NCI-H2227 treated with DMSO at 0.1 percent for 48 hours (cell line): ENCODE measurements around the gene ASF1B.
A peak's percentile ranks its signal among the peaks of the same experiment; 100 is the strongest.

ENCODE experiments used
- DNase-seq: peaks from one replicate; lab custom pipeline; 2025; lab: John Stamatoyannopoulos, UW

The ASF1B gene

GRCh38 chr19:14085309-14085995 is 50.9 kb downstream of the ASF1B start, which contains the start of gene C19orf67:
TSS of gene C19orf67 (minus strand) at chr19:14085783. CDS start at chr19:14085627, 156 bp downstream.
- DNase-seq = no peak

GRCh38 chr19:14082675-14082960 is 53.8 kb downstream of the ASF1B start:
- no peak for DNase-seq

DNA sequence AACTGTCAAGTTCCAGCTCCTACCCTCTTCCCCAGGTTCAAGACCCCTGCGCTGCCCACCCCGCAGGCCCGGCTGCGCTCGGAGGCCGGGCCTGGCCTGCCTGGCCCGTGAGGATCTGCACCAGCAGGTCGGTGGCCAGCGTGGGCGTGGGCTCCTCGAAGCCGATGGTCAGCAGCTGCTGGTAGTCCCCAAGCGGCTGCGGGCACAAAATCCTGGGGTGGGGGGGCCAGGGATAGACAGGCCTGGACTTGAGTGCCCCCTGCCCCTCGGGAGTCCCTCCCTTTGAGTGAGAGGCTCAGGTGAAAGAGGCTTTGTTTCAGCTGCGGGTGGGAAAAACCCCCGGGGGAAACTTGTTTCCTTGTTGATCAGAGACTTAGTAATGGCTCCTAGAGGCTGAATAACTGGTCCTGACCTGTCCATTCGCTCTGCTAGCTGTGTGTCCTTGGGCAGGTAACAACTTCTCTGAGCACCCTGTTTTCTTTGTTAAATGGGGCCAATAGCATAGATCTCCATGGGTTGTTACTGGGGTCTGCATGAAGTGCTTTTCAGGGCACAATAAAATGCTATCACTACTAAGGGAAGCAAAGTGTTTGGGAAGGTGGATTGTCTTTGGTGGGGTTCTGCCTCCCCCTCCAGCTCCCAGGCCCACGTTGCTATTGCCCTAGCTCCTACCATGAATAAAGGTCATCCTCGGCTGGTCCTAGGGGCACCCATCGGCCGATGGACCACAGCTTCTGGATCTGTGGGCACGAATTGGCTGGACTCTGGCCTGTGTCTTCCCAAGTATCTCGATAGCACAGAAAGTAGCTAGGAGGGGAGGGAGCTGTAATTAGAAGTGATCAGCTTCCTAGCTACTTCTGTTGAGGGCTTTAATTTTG is 54.4 kb downstream of the ASF1B start:
- no peak for DNase-seq

- DNase-seq = peak; percentile 95
These were observed 55.2 kb downstream of the ASF1B start for GRCh38 chr19:14080887-14081796.

DNA sequence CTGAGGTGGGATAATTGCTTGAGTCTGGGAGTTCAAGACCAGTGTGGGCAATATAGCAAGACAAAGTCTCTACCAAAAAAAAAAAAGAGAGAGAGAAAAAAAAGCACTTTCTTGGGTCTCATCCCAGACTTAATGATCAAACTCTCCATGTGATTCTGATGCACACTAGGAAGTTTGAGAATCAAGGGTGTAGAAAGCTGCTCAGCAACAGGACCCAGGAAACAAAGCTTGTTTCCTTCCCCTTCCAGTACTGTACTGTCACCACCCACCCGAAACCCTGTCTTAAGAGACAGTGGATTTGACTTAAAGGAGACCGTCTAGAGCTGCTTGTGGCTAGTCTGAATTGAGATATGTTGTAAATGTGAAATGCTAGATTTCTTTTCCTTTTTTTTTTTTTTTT is 58.0 kb downstream of the ASF1B start:
- no peak for DNase-seq

GRCh38 chr19:14073925-14074838 is 62.2 kb downstream of the ASF1B start:
- no peak for DNase-seq

GRCh38 chr19:14073261-14073924 is 63.0 kb downstream of the ASF1B start:
- peak; percentile 20 for DNase-seq

DNA sequence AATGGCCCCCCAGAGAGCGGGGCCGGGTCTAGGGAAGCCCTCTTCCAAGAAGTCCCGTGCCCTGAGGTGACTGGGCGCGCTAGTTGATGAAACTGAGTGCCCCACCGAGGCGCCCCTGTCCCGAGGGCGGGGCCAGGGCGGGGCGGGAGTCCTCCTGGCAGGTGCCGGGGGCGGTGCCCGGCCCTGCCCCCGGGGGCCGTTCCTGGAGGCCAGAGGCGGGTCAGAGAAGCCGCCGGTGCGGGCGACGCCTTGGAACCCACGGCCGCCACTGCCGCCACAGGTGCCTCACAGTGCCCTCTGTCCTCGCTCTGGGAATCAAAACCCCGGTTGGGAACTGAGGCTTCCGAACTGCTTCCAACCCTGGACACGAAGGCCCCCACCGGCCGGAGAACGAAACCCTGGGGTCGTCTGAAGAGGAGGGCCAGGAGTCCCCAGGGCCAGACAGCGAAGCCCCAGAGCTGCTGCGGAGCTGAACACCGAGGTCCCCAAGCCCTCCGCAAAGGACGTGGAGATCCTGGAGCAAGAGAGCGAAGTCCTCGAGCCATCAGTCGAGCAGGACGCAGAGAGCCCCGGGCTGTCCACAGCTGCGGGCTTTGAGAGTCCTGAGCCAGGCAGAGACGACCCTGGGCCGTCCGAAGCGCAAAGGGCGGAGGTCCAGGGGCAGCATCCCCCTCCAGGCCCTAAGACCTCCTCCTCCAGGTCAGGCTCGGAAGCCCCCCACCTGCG is 63.7 kb downstream of the ASF1B start, which contains the start of gene MISP3:
Gene MISP3, plus strand, starts transcription at position 252 of the 726 bp plus-strand sequence. CDS start 524 bp downstream, outside the sequence.
- DNase-seq = peak; percentile 14

GRCh38 chr19:14070268-14071050 is 65.9 kb downstream of the ASF1B start:
- no peak for DNase-seq
